WTC11 (cell line): ENCODE results near the gene MAP4. TPM values are rescaled to one million over a fixed set of nuclear protein-coding genes. Genes with fewer than 3 reads are reported as not detected.

ENCODE experiments used
- ATAC-seq: fragments of 200-7000 bp; cut with Tn5 transposase; 2 replicates; pipeline ENCODE4 v1.10.0; 2021; ENCODE audit warnings: mild to moderate bottlenecking, moderate library complexity
- CTCF ChIA-PET: fragments of 300-600 bp; sonication (Branson Sonifier 250); formaldehyde crosslinking; loops from one replicate; lab custom pipeline; 2021; ENCODE audit warnings: antibody characterized with exemption; lab: Charles Lee
- POLR2A ChIA-PET: fragments of 350-600 bp; sonication (Branson Sonifier 250); formaldehyde crosslinking; loops from one replicate; lab custom pipeline; 2021; ENCODE audit warnings: antibody characterized with exemption; lab: Charles Lee
- DNase-seq: peaks from one replicate; pipeline ENCODE4 v3.0.0; 2021; ENCODE audit warnings: low spot score
- H3K27ac Mint-ChIP-seq: 2 replicates; pipeline ENCODE4 v1.8.0; 2021; ENCODE audit warnings: mixed read lengths
- H3K27me3 Mint-ChIP-seq: 2 replicates; pipeline ENCODE4 v1.8.0; 2021; ENCODE audit warnings: low read depth, mild to moderate bottlenecking, moderate library complexity, mixed read lengths
- H3K36me3 Mint-ChIP-seq: 2 replicates; pipeline ENCODE4 v1.8.0; 2021; ENCODE audit warnings: mixed read lengths
- H3K4me1 Mint-ChIP-seq: 2 replicates; pipeline ENCODE4 v1.8.0; 2022; ENCODE audit warnings: mixed read lengths
- H3K4me3 Mint-ChIP-seq: 2 replicates; pipeline ENCODE4 v1.8.0; 2021; ENCODE audit warnings: mild to moderate bottlenecking, moderate library complexity, mixed read lengths
- H3K9me3 Mint-ChIP-seq: 2 replicates; pipeline ENCODE4 v1.8.0; 2021; ENCODE audit warnings: mixed read lengths
- ATF6 ChIP-seq: sonication (generic); formaldehyde crosslinking; IDR thresholded peaks from 2 replicates; pipeline ENCODE4 v1.8.1; 2023; ENCODE audit warnings: mild to moderate bottlenecking, missing genetic modification reagents
- CBFB ChIP-seq: sonication (generic); formaldehyde crosslinking; IDR thresholded peaks from 2 replicates; pipeline ENCODE4 v1.8.1; 2022; ENCODE audit warnings: mild to moderate bottlenecking, low read depth, missing genetic modification reagents
- GABPB1 ChIP-seq: sonication (generic); formaldehyde crosslinking; IDR thresholded peaks from 2 replicates; pipeline ENCODE4 v1.8.1; 2023; ENCODE audit warnings: mild to moderate bottlenecking, missing genetic modification reagents
- NR2C2 ChIP-seq: sonication (generic); formaldehyde crosslinking; IDR thresholded peaks from 2 replicates; pipeline ENCODE4 v1.8.0; 2022; ENCODE audit warnings: mild to moderate bottlenecking, missing genetic modification reagents
- SOX15 ChIP-seq: fragments of 250-450 bp; sonication (Bioruptor Pico); IDR thresholded peaks from 2 replicates; pipeline ENCODE4 v1.9.0; 2021; ENCODE audit warnings: mild to moderate bottlenecking
- TEAD4 ChIP-seq: sonication (generic); formaldehyde crosslinking; IDR thresholded peaks from 2 replicates; pipeline ENCODE4 v1.8.0; 2022; ENCODE audit warnings: mild to moderate bottlenecking, missing genetic modification reagents
- ZBTB43 ChIP-seq: sonication (generic); formaldehyde crosslinking; IDR thresholded peaks from 2 replicates; pipeline ENCODE4 v1.8.1; 2023; ENCODE audit warnings: mild to moderate bottlenecking, missing genetic modification reagents
- total RNA-seq: library from RNA; stranded (reverse); gene quantifications from 3 replicates; pipeline ENCODE4 v1.2.3, GENCODE V29; 2021
- TF ChIP-seq, protein P1 (sequence below): fragments of 250-450 bp; sonication (Bioruptor Pico); IDR thresholded peaks from 2 replicates; pipeline ENCODE4 v2.1.2; 2022; ENCODE audit warnings: mild to moderate bottlenecking, moderate library complexity
- TF ChIP-seq, protein P2 (sequence below): sonication (generic); formaldehyde crosslinking; IDR thresholded peaks from 2 replicates; pipeline ENCODE4 v1.8.0; 2022; ENCODE audit warnings: mild to moderate bottlenecking, missing genetic modification reagents
- TF ChIP-seq, protein P3 (sequence below): sonication (generic); formaldehyde crosslinking; IDR thresholded peaks from 2 replicates; pipeline ENCODE4 v1.8.1; 2022; ENCODE audit warnings: mild to moderate bottlenecking, moderate library complexity, missing genetic modification reagents
- TF ChIP-seq, protein P4 (sequence below): sonication (generic); formaldehyde crosslinking; IDR thresholded peaks from 2 replicates; pipeline ENCODE4 v1.8.0; 2023; ENCODE audit warnings: missing genetic modification reagents

MAP4 gene
- total RNA-seq, 1 experiment from 2014 or later: 199 TPM

DNA sequence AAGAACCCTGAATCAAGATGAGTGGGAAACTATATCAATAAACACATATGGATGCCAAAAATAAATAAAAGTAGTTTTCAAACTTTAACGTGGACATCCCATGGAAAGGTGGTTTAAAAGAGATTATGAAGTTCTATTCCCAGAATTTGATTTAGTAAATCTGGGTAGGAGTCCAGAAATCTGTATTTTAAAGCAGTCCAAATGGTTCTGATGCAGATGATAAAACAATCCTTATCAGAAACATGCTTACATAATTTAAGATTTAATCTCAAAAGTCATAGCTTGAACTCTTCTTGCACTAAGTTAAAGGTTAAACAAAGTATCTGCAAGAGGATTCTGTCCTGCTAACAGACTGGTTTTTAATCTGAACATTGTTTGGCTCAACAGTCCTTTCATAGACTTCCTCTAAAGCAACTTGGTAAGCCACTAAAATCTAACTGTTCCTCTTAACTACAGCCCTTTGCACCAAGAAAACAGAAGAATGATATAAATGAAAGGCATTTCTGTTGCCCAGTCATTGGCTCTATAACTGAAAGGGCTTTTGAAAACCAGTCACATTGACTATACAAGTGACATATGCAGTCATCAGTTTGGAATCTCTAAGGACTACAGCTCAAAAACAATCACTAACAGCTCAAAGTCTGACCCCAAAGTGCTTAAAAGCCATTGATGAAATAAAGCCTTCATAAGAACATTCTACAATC is 23.4 kb upstream of the MAP4 start (continued):
- TF ChIP-seq ATF6 (CRISPR knock-in tag) (no peak), NR2C2 (no peak)
- TF ChIP-seq, protein P1, sequence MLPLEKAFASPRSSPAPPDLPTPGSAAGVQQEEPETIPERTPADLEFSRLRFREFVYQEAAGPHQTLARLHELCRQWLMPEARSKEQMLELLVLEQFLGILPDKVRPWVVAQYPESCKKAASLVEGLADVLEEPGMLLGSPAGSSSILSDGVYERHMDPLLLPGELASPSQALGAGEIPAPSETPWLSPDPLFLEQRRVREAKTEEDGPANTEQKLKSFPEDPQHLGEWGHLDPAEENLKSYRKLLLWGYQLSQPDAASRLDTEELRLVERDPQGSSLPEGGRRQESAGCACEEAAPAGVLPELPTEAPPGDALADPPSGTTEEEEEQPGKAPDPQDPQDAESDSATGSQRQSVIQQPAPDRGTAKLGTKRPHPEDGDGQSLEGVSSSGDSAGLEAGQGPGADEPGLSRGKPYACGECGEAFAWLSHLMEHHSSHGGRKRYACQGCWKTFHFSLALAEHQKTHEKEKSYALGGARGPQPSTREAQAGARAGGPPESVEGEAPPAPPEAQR (CRISPR knock-in tag): no peak
- TF ChIP-seq, protein P2, sequence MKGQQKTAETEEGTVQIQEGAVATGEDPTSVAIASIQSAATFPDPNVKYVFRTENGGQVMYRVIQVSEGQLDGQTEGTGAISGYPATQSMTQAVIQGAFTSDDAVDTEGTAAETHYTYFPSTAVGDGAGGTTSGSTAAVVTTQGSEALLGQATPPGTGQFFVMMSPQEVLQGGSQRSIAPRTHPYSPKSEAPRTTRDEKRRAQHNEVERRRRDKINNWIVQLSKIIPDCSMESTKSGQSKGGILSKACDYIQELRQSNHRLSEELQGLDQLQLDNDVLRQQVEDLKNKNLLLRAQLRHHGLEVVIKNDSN (CRISPR knock-in tag): no peak

DNA sequence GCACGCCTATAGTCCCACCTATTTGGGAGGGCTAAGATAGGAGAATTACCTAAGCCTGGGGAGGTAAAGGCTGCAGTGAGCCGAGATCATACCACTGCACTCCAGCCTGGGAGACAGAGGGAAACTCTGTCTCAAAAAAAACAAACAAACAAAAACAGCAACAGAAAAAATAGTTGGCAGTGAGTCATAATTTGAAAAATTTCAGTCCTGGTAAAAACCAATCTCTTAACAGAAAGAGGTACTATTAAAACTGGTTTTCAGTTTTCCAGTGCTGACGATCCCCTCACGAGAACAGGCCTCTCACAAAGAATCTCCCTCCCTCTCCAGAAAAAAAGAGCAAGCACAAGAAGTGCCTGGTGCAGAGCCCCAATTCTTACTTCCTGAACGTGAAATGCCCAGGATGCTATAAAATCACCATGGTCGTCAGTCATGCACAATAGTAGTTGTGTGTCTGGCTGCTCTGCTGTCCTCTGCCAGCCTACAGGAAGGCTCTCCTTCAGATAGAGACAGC is 22.8 kb upstream of the MAP4 start:
- Mint-ChIP-seq H3K27ac (peak overlapping the region; percentile 91), H3K27me3 (no peaks in the 10 kb centered on the region), H3K4me1 (peaks cover 27% of the 10 kb centered on the region), H3K9me3 (no peaks in the 10 kb centered on the region), H3K4me3 (no peak overlapping the region), H3K36me3 (no peaks in the 10 kb centered on the region)
- TF ChIP-seq, protein P3, sequence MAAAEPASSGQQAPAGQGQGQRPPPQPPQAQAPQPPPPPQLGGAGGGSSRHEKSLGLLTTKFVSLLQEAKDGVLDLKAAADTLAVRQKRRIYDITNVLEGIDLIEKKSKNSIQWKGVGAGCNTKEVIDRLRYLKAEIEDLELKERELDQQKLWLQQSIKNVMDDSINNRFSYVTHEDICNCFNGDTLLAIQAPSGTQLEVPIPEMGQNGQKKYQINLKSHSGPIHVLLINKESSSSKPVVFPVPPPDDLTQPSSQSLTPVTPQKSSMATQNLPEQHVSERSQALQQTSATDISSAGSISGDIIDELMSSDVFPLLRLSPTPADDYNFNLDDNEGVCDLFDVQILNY (CRISPR knock-in tag): no peak
- no peak for TF ChIP-seq ZBTB43 (CRISPR knock-in tag)
- no peak for TF ChIP-seq CBFB (CRISPR knock-in tag)
- no peak for TF ChIP-seq SOX15
- no peak for TF ChIP-seq GABPB1 (CRISPR knock-in tag)
- TF ChIP-seq, protein P2 (CRISPR knock-in tag): no peak
- TF ChIP-seq, protein P4, sequence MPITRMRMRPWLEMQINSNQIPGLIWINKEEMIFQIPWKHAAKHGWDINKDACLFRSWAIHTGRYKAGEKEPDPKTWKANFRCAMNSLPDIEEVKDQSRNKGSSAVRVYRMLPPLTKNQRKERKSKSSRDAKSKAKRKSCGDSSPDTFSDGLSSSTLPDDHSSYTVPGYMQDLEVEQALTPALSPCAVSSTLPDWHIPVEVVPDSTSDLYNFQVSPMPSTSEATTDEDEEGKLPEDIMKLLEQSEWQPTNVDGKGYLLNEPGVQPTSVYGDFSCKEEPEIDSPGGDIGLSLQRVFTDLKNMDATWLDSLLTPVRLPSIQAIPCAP (CRISPR knock-in tag): no peak
- ATAC-seq: no peak
- POLR2A ChIA-PET: no interaction called here
- DNase-seq: no peak
- CTCF ChIA-PET: no interaction called here

GRCh38 chr3:48034000-48034516 is 17.8 kb upstream of the MAP4 start:
- no peak for DNase-seq
- CTCF ChIA-PET: interaction anchor here (1.0 to 4.1 kb wide), 6 partner anchors 18 to 210 kb away, joined by 3 to 20 read pairs (median 4); partner anchors contain the start of gene MAP4
- peak; percentile 32; the same call in 1 of the 2 replicates for ATAC-seq

More at GRCh38 chr3:48034000-48034516, 17.8 kb upstream of the MAP4 start:
- Mint-ChIP-seq H3K27ac (peak overlapping the region; percentile 94), H3K27me3 (no peaks in the 10 kb centered on the region), H3K9me3 (no peaks in the 10 kb centered on the region), H3K4me3 (no peak overlapping the region), H3K4me1 (peaks cover 29% of the 10 kb centered on the region), H3K36me3 (no peaks in the 10 kb centered on the region)
- POLR2A ChIA-PET: no interaction called here
- TF ChIP-seq TEAD4 (CRISPR knock-in tag): no peak
